CD4-positive, alpha-beta T cell treated with Interleukin-4 for 4 hours (primary cell): ENCODE measurements around the gene MYO15B.
A peak's percentile ranks its signal among the peaks of the same experiment; 100 is the strongest.

Source experiments
- DNase-seq: peaks from one replicate; pipeline ENCODE4 v3.0.0-alpha.2; 2020

The MYO15B gene

GRCh38 chr17:75558666-75559530 is 28.7 kb upstream of the MYO15B start:
- DNase-seq: no peak

GRCh38 chr17:75559958-75560533 is 27.6 kb upstream of the MYO15B start:
- no peak for DNase-seq

- DNase-seq: no peak
Observed at GRCh38 chr17:75561927-75562603, 25.5 kb upstream of the MYO15B start.

- DNase-seq: no peak
Observed at GRCh38 chr17:75563063-75563758, 24.4 kb upstream of the MYO15B start.

GRCh38 chr17:75564195-75564594 is 23.4 kb upstream of the MYO15B start:
- no peak for DNase-seq

- DNase-seq: no peak
Observed at GRCh38 chr17:75565066-75565465, 22.5 kb upstream of the MYO15B start.

- no peak for DNase-seq
Observed at GRCh38 chr17:75565618-75566017, 22.0 kb upstream of the MYO15B start.

- no peak for DNase-seq
Observed at GRCh38 chr17:75566416-75566815, 21.2 kb upstream of the MYO15B start.

- no peak for DNase-seq
Observed at GRCh38 chr17:75566834-75567233, 20.8 kb upstream of the MYO15B start.

GRCh38 chr17:75568412-75569255 is 19.0 kb upstream of the MYO15B start:
- no peak for DNase-seq

GRCh38 chr17:75570034-75570676 is 17.4 kb upstream of the MYO15B start:
- no peak for DNase-seq

- no peak for DNase-seq
Observed at GRCh38 chr17:75570772-75571171, 16.8 kb upstream of the MYO15B start.

- peak; percentile 26 for DNase-seq
Observed at GRCh38 chr17:75571197-75571884, 16.3 kb upstream of the MYO15B start.

- DNase-seq: no peak
Observed at GRCh38 chr17:75571885-75572215, 15.8 kb upstream of the MYO15B start.

GRCh38 chr17:75572713-75573539 is 14.7 kb upstream of the MYO15B start:
- DNase-seq: no peak

- DNase-seq: no peak
Observed at GRCh38 chr17:75573540-75573957, 14.1 kb upstream of the MYO15B start.

- no peak for DNase-seq
Observed at GRCh38 chr17:75573994-75574393, 13.6 kb upstream of the MYO15B start.

- DNase-seq: no peak
Observed at GRCh38 chr17:75574404-75575036, 13.1 kb upstream of the MYO15B start.

GRCh38 chr17:75575197-75575596 is 12.4 kb upstream of the MYO15B start:
- DNase-seq: no peak

GRCh38 chr17:75575728-75576127 is 11.9 kb upstream of the MYO15B start:
- no peak for DNase-seq
